HG02642 (cell line): ENCODE data around the gene RTL10.

Experiments
- ATAC-seq: cut with Tn5 transposase; IDR thresholded peaks from one replicate; pipeline ENCODE4 v1.9.1; 2021; ENCODE audit warnings: mild to moderate bottlenecking; ENCODE audit not compliant: unreplicated experiment, poor library complexity

Gene RTL10

DNA sequence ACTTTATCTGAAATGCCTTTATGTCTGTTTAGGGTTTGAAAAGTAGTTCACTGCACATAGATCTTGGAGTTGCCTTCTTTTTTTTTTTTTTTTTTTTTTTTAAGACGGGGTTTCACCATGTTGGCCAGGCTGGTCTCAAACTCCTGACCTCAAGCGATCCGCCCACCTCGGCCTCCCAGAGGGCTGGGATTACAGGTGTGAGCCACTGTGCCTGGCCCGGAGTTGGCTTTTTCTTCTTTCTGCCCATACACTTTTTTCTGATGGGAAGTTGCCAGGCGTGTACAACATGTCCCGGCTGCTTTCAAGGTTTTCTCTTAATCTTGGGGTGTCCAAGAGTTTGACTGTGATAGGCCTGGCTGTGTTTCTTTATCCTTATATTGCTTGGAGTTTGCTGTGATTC, 12.9 kb upstream of the RTL10 start:
- no peak for ATAC-seq

DNA sequence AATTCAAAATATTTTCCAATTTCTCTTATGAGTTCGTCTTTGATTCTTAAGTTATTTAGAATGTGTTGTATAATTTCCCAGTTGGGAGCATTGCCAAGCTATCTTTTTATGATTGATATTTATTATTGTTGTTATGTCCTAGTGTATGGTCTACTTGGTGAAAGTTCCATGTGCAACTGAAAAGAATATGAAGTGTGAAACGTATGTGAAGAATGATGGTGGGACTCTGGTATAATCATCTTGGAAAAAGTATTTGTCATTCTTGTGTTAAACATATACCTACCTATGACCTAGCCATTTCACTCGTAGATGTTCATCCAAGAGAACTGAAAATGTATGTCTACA, 12.0 kb upstream of the RTL10 start:
- no peak for ATAC-seq

DNA sequence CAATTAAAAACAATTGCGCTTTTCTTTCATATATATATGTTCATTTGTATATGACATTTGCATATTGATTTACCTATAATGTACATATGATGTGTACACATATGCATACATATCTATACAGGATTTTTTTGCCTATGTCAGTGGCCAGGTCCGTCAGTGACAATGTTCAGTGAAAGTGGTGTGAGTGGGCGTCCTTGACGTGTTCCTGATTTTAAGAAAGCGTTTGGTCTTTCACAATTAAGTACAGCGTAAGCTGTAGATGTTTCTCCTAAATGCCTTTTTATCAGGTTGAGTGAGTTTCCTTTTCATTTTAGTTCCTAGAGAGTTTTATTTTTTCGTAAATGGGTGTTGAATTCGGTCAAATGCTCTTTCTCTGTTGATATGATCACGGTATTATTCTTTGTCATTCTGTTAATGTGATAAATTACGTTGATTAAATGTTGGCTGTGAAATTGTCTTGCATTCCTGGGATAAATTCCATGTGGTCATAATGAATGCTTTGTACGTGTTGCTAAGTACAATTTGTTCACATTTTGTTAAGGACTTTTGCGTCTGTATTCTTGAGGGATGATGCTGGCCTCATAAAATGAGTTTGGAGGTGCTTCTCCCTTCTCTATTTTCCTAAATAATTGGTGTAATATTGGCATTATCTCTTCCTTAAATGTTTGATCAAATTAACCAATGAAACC, 10.6 kb upstream of the RTL10 start:
- no peak for ATAC-seq

DNA sequence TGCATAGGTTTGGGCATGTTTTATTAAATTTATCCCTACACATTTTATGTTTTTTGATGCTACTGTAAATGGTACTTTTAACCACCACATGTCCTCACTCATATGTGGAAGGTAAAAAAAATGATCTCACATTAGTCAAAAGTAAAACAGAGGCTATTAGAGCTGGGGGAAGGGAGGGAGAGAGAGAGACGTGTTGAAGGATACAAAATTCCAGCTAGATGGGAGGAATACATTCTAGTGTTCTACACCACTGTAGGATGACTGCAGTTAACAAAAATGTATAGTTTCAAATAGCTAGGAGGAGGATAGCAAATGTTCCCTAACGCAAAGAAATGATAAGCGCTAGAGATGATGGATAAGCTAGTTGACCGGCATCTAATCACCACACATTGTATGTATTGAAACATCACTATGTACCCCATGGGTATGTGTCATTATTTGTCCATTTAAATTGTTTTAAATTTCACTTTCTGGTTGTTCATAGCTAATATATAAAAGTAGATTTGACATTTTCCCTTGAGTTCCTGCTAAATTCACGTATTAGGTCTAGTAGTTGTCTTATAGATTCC, 9.9 kb upstream of the RTL10 start:
- ATAC-seq = no peak

DNA sequence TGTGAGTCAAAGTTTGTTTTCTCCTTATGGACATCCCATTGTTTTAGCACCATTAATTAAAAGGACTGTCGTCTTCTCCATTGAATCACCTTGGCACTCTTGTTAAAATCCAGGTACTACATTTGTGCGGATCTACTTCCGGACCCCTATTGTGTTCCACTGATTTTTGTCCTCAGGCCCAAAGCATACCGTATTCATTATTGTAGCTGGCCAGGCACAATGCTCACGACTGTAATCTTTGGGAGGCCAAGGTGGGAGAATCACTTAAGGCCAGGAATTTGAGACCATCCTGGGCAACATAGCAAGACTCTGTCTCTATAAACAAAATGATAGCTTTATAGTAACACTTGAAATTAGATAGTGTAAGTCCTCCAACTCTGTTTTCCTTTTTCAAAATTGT, 8.9 kb upstream of the RTL10 start:
- ATAC-seq = no peak

DNA sequence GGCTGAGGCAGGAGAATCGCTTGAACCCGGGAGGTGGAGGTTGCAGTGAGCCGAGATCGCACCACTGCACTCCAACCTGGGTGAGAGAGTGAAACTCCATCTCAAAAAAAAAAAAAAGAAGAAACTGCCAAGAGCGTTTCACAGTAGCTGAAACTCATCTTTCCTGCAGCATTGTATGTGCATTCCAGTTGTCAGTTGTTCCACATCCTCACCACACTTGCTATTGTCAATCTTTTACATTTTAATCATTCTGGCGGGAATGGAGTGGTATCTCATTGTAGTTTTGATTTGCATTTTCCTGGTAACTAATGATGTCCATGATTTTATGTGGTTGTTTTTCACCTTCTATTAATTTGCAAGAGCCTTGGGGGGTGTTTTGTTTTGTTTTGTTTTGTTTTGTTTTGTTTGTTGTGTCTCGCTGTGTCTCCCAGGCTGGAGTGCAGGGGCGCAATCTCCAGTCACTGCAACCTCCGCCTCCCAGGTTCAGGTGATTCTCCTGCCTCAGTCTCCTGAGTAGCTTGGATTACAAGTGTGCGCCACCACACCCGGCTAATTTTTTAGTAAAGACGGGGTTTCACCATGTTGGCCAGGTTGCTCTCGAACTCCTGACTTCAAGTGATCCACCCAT, 8.1 kb upstream of the RTL10 start:
- no peak for ATAC-seq

DNA sequence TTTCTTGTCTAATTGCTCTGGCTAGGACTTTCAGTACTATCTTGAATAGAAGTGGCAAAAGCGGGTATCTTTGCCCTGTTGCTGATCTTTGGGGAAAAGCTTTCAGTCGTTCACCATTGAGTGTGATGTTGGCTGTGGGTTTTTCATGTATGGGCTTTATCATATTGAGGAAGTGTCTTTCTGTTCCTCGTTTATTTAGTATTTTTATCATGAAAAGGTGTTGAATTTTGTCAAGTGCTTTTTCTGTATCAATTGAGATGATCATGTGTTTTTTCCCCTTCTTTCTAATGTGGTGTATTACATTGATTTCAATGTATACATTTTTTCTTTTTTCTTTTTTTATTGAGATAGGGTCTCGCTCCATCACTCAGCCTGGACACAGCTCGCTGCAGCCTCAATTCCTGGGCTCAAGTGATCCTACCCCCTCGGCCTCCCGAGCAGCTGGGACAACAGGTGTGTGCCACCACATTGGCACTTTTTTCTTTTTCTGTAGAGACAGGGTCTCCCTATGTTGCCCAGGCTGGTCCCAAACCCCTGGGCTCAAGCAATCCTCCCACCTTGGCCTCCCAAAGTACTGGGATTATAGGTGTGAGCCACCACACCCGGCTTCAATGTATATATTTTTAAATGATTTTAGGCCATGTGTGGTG, 5.3 kb upstream of the RTL10 start:
- no peak for ATAC-seq

DNA sequence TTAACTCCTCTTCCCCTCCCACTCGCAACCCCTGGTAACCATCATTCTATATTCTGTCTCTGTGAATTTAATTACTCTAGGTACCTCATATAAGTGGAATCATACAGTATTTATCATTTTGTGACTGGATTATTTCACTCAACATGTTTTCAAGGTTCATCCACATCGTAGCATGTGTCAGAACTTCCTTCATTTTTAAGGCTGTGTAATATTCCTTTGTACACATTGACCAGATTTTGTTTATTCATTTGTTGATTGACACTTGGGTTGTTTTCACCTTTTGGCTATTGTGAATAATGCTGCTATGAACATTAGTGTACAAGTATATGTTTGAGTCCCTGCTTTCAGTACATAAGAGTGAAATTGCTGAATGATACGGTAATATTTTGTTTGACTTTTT, 2.7 kb upstream of the RTL10 start:
- ATAC-seq = no peak

DNA sequence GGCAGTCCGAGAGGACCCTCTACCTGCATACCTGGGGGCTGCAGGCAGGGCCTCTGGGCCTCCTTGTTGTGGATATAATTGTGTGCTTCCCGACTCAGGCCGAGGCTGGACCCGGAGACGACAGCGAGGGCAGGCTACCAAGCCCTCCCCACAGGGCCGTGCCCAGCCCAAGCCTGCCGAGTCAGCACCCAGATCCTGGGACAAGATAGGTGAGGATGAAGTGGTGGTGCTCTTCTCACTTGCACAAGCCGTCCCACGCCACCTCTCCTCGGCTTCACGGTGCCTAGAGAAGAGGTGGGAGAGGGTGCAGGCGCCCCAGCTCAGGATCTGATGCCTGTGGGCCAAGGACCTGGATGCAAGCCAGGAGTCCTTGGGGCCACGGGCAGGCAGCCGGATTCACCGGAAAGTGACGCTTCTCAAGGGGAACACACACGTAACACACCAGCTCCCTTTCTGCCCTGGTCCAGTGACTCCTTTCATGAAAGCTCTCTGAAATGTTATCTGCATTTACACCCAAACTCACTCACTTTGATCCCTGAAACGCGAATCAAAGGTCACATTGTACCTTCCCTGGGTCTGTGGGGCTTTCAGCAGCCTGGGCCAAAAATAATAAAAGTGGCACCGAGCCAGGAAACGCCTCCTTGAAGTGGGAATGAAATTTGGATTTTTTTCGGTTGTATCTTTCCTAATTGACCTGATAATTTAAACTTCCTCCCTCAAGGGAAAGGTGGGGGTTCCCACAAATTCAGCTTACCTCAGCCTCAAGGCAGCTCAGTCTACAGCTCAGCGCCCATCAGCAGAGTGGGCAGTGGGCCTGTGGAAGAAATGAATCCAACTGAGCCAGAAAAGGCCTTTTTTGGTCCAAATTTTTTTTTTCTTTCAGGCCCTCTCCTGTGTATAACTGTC, 1.1 kb upstream of the RTL10 start:
- ATAC-seq = peak; percentile 25

DNA sequence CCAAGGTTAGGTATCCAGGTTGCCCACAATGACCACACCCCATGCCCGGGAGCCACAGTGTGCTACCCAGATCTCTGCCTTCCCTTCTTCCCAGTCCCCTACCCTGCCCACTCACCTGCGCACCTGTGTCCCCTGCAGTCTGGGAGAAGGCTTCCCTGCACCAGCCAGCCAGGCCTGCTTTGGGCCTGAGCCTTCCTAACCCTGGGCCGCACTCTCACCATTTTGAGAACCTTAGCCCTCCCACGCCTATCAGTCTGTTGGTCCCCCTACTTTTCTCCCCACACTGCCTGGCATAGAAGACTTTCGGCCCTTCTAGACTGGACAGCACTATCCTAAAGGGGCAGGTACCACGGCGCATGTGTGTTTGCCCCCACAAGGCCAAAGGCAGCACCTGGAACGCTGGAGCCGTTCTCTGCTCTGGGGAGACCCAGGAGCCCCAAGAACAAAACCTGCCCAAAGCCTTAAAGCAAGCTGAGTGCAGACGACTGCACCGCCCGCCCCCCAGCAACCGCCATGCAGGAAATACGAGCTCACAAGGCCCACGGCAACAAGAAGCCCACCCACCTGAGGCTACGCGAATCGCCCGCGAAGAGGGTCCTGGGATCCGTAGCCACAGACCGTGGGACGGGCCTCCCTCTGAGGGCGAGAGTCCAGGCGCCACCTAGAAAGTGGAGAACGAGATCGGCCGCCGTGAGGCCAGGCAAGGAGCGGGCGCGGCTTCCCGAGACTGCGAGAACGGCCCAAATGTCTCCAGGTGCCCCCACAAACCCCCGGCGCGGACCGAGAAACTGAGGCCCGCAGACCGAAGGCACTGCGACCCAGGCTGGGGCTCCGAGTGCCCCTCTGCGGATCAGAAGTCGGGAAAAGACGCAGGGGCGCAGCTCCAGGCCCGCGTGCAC, 546 bp downstream of the RTL10 start:
- ATAC-seq = peak; percentile 11

DNA sequence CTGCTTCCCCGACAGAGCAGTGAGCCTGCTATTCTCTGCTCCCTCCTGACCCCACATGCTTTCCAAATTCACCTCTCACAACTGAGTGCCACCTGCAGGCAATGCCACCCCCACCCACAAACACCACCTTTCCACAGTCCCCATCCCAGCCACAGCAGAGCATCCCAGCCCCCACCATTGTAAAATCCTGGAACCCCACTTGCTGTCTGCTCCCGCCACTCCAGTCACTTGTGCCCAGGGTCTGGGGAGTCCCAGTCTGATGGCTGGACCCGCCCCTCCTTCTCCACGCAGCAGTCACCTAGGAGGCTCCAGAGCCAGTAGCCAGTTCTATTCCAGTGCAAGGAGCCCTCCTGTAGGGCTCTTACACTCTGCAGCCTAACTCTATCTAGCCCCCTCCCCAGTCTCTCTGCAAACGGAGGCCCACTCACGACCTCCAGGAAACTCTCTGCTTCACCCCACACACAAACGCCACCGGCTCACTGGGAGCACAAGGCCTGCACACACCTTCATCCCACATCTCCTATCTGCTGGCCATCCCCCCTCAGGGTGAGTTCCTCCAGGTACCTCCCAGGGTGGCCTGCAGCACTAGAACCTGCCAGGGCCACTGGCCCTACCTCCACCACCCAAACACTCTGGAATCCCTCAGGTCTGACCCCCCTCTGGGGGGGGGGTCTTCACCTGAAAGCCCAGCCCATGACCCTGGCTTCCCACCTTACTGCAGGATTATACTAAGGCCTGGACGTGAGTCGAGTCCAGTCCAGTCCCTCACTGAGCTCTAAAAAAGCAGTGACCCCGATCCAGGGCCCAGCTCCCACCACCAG, 1.4 kb downstream of the RTL10 start:
- ATAC-seq = no peak

DNA sequence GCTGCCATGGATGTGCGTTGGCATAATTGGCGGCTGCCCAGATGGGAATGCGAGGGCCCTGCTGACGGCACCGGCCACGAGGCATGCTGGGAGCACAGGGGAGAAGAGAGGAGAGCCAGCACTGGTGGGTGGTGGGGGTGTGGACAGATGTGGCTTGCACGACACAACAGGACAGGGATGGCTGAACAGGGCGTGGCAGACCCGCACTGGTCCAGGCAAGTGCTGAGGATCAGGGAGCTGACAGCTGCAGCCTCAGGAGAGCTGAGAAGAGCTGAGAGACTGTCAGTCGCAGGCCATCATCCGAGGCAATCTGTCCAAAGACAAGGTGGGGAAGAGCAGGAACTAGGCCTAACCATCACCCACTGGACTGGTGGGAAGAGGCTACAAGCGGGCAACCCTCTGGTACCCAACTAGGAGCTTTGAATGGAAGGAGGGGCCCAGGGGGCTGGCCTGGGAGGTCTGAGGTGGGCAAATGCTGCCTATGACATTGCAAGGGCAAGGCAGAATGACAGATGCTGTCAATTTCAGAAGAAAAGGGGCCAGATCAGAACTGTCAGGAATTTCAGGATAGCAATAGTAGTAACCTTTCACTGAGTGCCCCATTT, 2.4 kb downstream of the RTL10 start:
- no peak for ATAC-seq

DNA sequence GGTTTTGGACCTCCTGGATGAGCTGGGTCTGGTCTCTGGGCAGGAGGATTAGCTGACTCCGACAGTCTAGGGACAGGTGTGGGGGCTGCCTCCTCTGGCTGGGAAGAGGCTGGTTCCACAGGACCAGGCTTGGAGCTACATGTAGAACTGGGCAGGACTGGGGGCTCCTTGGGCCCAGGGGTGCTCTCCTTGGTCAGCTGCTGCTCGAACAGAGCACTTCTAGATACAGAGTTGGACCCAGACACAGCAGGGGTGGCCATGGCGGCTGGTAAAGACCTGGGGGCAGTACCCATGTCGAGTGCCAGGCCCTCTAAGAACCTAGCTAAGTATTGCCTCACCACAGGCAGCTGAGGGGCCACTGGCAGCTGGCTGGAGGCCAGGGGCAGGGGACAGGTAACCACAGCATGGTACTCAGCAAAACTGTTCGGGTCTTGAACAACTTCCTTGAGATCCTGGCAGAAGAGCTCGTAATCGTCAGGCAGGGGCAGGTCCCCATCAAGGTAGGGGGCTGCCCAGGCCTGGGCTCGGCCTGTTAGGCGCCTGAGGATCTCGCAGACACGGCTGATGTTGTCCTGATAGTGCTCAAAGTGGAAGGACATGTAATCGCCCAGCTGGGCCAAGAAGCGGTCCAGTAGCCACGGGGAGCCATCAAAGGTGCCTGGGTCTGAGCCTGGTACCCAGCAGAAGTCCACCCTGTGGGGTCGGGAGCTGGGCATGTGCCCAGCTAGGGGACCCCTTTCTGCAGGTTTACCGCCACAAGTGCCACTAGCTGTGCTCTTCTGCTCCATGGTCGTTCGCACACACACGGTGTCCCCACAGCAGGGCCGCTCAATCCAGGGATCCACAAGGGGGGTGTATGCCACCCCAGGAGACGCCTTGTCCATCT, 3.1 kb downstream of the RTL10 start:
- no peak for ATAC-seq

DNA sequence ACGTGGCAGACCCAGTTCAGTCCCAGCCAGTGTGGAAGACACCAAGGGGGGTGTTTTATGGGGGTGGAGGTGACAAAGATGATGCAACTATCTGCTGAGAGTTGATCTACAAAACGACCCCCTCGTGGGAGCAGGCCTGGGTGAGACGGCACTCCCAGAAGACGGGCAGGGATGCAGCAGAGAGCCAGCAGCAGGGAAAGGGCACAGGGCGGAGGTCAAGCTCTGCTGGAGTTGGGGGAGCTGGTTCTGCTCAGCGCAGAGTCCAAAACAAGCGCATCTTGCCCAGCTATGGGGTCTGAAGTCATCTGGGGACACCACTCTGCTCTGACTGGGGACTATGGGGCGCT, 3.9 kb downstream of the RTL10 start:
- ATAC-seq = no peak

DNA sequence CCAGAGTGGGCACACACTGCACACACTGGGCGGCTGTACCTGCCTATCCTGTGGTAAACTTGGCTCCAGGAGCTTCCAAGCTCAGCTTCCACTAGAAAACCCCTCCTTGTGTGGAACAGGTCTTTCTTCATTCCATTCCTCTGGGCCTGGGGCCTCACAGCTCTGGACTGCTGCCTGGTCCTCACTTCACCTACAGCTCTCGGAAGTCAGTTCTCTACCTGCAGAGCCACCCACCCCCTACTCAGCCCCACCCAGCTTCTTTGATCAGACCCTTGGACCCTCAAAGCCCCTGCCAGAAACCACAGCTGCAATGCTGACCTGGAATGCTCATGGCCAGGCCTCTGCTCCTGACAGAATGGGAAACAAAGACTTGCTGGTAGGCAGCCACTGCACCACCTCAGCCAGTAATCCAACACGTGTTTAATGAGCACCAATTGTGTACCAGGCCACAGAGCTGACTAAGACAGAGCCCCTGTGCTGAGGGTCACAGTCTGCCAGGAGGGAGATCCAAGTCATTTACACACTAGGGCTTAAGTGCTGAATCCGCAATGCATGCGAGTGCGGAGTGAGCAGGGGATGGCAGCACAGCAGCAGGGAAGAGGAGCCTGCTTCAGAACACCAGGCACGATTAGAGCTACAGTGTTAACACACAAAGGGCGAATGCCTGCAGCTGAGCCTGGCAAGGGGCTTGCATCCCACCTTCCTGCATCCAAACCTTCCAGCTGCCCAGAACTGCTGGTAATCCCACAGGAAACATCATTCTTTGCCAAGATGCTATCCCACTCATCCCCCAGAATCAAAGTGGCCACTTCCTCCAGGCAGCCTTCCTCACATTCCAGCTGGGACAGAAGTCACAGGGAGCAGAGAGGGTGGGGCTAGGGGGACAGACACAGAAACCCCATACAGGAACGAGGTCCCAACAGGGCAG, 4.6 kb downstream of the RTL10 start:
- ATAC-seq = no peak
